K562 (cell line): Measurements from ENCODE around the gene UBE2O. TPM values are rescaled to one million over a fixed set of nuclear protein-coding genes. Genes with fewer than 3 reads are reported as not detected.

Source experiments
- CBFA2T2 ChIP-seq: fragments of 450-650 bp; conservative IDR thresholded peaks from 2 replicates; pipeline ENCODE4 v1.6.1; 2017; ENCODE audit warnings: mild to moderate bottlenecking
- CHD2 ChIP-seq: IDR thresholded peaks from 2 replicates; pipeline ENCODE4 v1.6.1; 2011; ENCODE audit warnings: low read depth, low read length
- EHMT2 ChIP-seq: fragments of 450-650 bp; IDR thresholded peaks from 2 replicates; pipeline ENCODE4 v1.6.1; 2018; ENCODE audit warnings: antibody characterized with exemption
- ELF1 ChIP-seq: fragments of 200-800 bp; sonication (Bioruptor generic); IDR thresholded peaks from 2 replicates; pipeline ENCODE4 v1.6.1; 2016; ENCODE audit warnings: missing genetic modification characterization, missing compliant biosample characterization
- ESRRB ChIP-seq: fragments of 250-450 bp; sonication (Bioruptor Pico); IDR thresholded peaks from 2 replicates; pipeline ENCODE4 v1.5.0; 2020; ENCODE audit warnings: mild to moderate bottlenecking, moderate library complexity, borderline replicate concordance
- ETS2 ChIP-seq: IDR thresholded peaks from 2 replicates; pipeline ENCODE4 v1.6.1; 2016; ENCODE audit warnings: borderline replicate concordance, missing genetic modification characterization, mild to moderate bottlenecking, moderate library complexity, missing compliant biosample characterization; ENCODE audit not compliant: poor library complexity, severe bottlenecking
- GTF2B ChIP-seq: IDR thresholded peaks from 2 replicates; pipeline ENCODE4 v1.6.1; 2011; ENCODE audit not compliant: insufficient read length; ENCODE audit errors: extremely low read depth
- HCFC1 ChIP-seq: IDR thresholded peaks from 2 replicates; pipeline ENCODE4 v1.6.1; 2012; ENCODE audit warnings: low read depth, low read length, improper control_type of control experiment
- KAT7 ChIP-seq: sonication (generic); formaldehyde crosslinking; IDR thresholded peaks from 2 replicates; pipeline ENCODE4 v1.8.0; 2022; ENCODE audit warnings: missing genetic modification reagents, mild to moderate bottlenecking, borderline replicate concordance
- KDM1A ChIP-seq, 2 experiments: fragments of 450-650 bp; IDR thresholded peaks; 2 replicates each; pipeline ENCODE4 v1.6.1; 2016; ENCODE audit warnings: mild to moderate bottlenecking in 2 of 2
- RHOXF2B ChIP-seq: fragments of 250-450 bp; sonication (Bioruptor Pico); conservative IDR thresholded peaks from 2 replicates; pipeline ENCODE4 v1.5.1; 2021
- SMARCA4 ChIP-seq: fragments of 450-650 bp; IDR thresholded peaks from 2 replicates; pipeline ENCODE4 v1.6.1; 2016
- SNRNP70 ChIP-seq: fragments of 200-400 bp; formaldehyde crosslinking; optimal IDR thresholded peaks from 2 replicates; pipeline ENCODE3; 2017; ENCODE audit warnings: low read depth, low read length
- SREBF2 ChIP-seq: sonication (generic); formaldehyde crosslinking; IDR thresholded peaks from 2 replicates; pipeline ENCODE4 v1.4.0; 2020; ENCODE audit warnings: mild to moderate bottlenecking, missing genetic modification reagents
- SRSF9 ChIP-seq: fragments of 200-400 bp; formaldehyde crosslinking; IDR thresholded peaks from 2 replicates; pipeline ENCODE4 v1.6.1; 2017; ENCODE audit warnings: low read depth, low read length, borderline replicate concordance
- STAT5B ChIP-seq: fragments of 250-450 bp; sonication (Bioruptor Pico); IDR thresholded peaks from 2 replicates; pipeline ENCODE4 v1.8.0; 2021; ENCODE audit warnings: mild to moderate bottlenecking, inconsistent platforms
- TCFL5 ChIP-seq: fragments of 250-450 bp; sonication (Bioruptor Pico); conservative IDR thresholded peaks from 2 replicates; pipeline ENCODE4 v1.6.1; 2021; ENCODE audit warnings: mild to moderate bottlenecking, moderate library complexity, matching md5 sums
- UBTF ChIP-seq, 2 experiments: IDR thresholded peaks; 2 replicates each; pipeline ENCODE4 v1.6.1; 2012; ENCODE audit warnings: improper control_type of control experiment in 2 of 2, low read depth in 2 of 2, low read length in 2 of 2, borderline replicate concordance in 1 of 2
- ZBTB9 ChIP-seq: fragments of 450-650 bp; formaldehyde crosslinking; IDR thresholded peaks from 2 replicates; pipeline ENCODE4 v1.4.0; 2020; ENCODE audit warnings: mild to moderate bottlenecking, moderate library complexity
- ZNF263 ChIP-seq: sonication (generic); formaldehyde crosslinking; IDR thresholded peaks from 2 replicates; pipeline ENCODE4 v1.8.0; 2022; ENCODE audit warnings: mild to moderate bottlenecking, missing genetic modification reagents, borderline replicate concordance
- ZNF76 ChIP-seq: fragments of 250-450 bp; sonication (Bioruptor Pico); IDR thresholded peaks from 2 replicates; pipeline ENCODE4 v1.4.0; 2020; ENCODE audit warnings: mild to moderate bottlenecking, moderate library complexity, borderline replicate concordance
- polyA plus RNA-seq, 8 experiments: library from polyadenylated mRNA; depleted of rRNA in 4 of 8; stranded (reverse) in 5 of 8; unstranded in 3 of 8; fragments of >200 nt; fragmentation: Nextera tagmentation in 2 of 8; fragmentation: Illumina TruSeq in 1 of 8; extraction: Ambion mirVana in 2 of 8; extraction: Trizol in 1 of 8; gene quantifications; 2 replicates each; pipeline versions ENCODE4 v1.2.1 to v1.2.3, GENCODE V29; 2011 to 2014; ENCODE audit warnings: inconsistent platforms in 1 of 8, missing spikeins in 1 of 8
- total RNA-seq, 7 experiments: library from RNA; depleted of rRNA in 6 of 7; stranded (reverse); fragments of >200 nt in 6 of 7; fragmentation: Illumina TruSeq in 2 of 7; extraction: Trizol in 2 of 7; gene quantifications; 2 replicates each; pipeline versions ENCODE4 v1.2.1 to v1.2.3, GENCODE V29; 2011 to 2021; ENCODE audit warnings: low replicate concordance in 1 of 7
- TF ChIP-seq, protein P1 (sequence below): fragments of 250-450 bp; sonication (Bioruptor Pico); IDR thresholded peaks from 2 replicates; pipeline ENCODE4 v1.4.0; 2020
- TF ChIP-seq, protein P2 (sequence below): fragments of 200-800 bp; sonication (Bioruptor generic); IDR thresholded peaks from 2 replicates; pipeline ENCODE4 v1.6.1; 2017; ENCODE audit warnings: missing genetic modification characterization, missing compliant biosample characterization

The UBE2O gene
- total and polyA plus RNA-seq, 9 of the 15 experiments (the other 6 are each of a cell fraction or from before 2014, with no cell fraction given): 1.6 to 39.7 (median 13.3) TPM

DNA sequence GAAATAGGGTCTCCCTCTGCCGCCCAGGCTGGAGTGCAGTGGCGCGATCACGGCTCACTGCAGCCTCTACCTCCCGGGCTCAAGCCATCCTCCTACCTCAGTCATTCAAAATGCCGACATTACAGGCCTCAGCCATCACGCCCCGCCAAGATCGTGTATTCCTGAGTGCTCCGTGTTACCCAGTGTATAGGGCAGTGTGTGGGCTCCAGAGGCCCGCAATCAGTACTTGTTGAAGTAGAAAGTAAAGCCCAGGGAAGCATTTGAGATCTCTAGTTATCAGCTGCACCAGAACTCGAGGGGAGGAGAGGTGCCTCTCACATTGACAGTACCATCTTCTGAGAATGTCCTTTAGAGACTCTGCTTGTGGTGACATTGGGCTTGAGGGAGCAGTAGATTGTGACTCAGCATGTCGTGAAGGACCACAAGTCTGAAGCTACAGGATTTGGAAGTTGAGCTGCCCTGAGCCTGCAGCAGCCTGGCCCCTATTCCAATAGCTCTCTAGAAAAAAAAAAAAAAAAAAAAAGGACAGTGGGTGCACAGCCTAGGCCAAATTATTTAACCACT lies 98.1 kb downstream of the UBE2O start (continued):
- TF ChIP-seq KAT7 (CRISPR knock-in tag) (no peak), TCFL5 (CRISPR knock-in tag) (no peak), GTF2B (no peak), UBTF (IDR thresholded peaks at IDR 0.05; ENCODE audit: borderline replicate concordance in 1 of 2, low read depth in 2 of 2, low read length in 2 of 2) (peak; percentile 35 to 80; a peak in 1 of 4 replicates), ELF1 (no peak), CBFA2T2 (peak; percentile 88), SREBF2 (CRISPR knock-in tag) (no peak), KDM1A (IDR thresholded peaks at IDR 0.05) (peak; percentile 97 to 98), SNRNP70 (no peak), ESRRB (CRISPR knock-in tag) (no peak), SMARCA4 (peak; percentile 89), STAT5B (no peak), ZBTB9 (CRISPR knock-in tag) (0 out of 2 replicates have a peak, but pooled peaks have one; percentile 25), HCFC1 (no peak), EHMT2 (no peak; the same call in 1 of the 2 replicates), ZNF76 (CRISPR knock-in tag) (no peak), CHD2 (no peak), RHOXF2B (CRISPR knock-in tag) (no peak), SRSF9 (no peak), ZNF263 (CRISPR knock-in tag) (0 out of 2 replicates have a peak, but pooled peaks have one; percentile 12), ETS2 (tag) (no peak)
- TF ChIP-seq, protein P1, sequence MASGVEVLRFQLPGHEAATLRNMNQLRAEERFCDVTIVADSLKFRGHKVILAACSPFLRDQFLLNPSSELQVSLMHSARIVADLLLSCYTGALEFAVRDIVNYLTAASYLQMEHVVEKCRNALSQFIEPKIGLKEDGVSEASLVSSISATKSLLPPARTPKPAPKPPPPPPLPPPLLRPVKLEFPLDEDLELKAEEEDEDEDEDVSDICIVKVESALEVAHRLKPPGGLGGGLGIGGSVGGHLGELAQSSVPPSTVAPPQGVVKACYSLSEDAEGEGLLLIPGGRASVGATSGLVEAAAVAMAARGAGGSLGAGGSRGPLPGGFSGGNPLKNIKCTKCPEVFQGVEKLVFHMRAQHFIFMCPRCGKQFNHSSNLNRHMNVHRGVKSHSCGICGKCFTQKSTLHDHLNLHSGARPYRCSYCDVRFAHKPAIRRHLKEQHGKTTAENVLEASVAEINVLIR (CRISPR knock-in tag): no peak
- TF ChIP-seq, protein P2, sequence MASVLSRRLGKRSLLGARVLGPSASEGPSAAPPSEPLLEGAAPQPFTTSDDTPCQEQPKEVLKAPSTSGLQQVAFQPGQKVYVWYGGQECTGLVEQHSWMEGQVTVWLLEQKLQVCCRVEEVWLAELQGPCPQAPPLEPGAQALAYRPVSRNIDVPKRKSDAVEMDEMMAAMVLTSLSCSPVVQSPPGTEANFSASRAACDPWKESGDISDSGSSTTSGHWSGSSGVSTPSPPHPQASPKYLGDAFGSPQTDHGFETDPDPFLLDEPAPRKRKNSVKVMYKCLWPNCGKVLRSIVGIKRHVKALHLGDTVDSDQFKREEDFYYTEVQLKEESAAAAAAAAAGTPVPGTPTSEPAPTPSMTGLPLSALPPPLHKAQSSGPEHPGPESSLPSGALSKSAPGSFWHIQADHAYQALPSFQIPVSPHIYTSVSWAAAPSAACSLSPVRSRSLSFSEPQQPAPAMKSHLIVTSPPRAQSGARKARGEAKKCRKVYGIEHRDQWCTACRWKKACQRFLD (CRISPR knock-in tag): peak; percentile 23
